ENCODE results near the gene MTHFR.

- TF ChIP-seq CTCF (IDR thresholded peaks at IDR 0.05; ENCODE audit: insufficient read depth, low read depth, low read length) (no peak), EZH2 (IDR thresholded peaks at IDR 0.05; ENCODE audit: insufficient read depth, low read length) (no peak)
Measured at GRCh38 chr1:11783556-11783955, 22.2 kb downstream of the MTHFR start.

Measured in astrocyte (in vitro differentiated cells and primary cell).